NCI-H2227 treated with DMSO at 0.1 percent for 48 hours (cell line): Measurements from ENCODE around the gene RBMS2.

Experiments
- DNase-seq: peaks from one replicate; lab custom pipeline; 2025; lab: John Stamatoyannopoulos, UW

RBMS2 gene

DNA sequence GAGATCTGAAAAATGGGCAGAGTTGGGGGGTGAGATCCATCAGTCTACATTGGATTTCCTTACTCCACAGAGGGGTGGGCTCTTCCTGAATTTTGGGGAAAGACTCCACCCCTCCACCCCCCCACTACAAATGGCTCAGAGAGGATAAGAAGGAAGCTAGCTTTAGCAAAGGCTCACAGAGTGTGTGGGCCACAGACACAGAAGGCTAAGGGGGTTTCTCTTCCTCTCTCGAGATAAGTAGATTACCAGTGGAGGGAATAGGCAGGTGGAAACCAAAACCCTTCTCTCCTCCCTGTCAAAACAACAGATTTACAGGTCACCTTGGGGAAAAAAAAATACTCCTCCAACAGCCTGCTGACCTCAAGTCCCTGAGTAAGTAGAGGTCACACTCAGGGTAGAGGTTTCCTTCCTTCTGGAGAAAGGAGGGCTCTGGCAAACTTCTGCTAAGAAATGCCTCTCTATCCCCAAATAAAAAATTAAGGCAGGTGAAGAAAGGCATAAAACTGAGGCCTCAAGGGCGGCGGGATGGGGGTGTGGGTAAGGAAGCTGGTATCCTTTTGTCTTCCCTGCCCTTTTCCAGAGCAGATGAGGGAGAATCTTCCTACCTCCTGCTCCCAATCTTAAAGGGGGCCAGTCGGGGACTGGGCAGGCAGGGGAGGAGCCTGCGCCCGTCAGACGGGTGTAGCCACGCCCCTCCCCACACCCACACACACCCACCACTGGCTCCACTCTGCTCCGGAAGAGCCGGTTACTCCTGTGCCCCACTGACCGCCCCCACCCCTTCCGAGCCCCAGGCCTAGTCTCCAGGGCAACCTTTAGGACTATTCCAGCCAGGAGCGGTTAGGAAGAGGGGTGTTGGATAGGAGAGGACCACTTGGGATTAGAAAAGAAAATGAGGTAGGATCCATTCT is 110.4 kb downstream of the RBMS2 start:
- peak; percentile 7 for DNase-seq

DNA sequence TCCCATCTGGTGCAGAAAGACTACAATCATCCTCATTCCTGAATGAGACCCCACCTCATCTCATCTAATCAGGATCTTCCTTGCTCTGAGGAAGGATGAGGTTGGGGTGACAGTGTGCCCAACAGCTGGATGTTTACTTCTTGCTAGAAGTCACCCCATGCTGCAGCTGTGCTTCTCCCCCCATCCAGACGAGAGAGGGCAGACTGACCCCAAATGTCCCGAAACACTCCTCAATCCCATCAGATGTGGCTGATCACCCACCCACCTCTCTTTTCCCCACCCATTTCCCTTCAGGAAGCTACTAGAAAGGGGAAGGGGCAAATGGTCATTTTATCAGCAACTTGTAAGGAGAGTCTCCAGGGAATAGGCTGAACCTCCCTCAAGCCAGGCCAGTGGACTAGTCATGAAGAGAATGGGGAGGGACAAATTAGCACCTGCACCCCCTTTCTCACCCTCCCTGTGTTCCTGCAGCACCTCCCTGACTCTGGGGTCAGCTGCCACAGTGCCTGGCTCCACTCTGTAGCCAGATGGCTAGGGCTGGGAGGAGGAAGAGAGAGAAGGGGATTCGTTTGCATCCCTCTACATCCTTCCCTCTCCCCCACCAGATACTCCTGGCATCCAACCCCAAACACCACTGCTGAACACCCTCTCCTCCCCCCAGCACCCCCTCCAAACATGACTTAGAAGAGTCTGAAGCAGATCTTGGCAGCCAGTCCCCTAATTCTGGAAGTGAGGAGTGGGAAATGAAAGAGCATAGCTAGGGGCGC is 111.3 kb downstream of the RBMS2 start:
- no peak for DNase-seq

DNA sequence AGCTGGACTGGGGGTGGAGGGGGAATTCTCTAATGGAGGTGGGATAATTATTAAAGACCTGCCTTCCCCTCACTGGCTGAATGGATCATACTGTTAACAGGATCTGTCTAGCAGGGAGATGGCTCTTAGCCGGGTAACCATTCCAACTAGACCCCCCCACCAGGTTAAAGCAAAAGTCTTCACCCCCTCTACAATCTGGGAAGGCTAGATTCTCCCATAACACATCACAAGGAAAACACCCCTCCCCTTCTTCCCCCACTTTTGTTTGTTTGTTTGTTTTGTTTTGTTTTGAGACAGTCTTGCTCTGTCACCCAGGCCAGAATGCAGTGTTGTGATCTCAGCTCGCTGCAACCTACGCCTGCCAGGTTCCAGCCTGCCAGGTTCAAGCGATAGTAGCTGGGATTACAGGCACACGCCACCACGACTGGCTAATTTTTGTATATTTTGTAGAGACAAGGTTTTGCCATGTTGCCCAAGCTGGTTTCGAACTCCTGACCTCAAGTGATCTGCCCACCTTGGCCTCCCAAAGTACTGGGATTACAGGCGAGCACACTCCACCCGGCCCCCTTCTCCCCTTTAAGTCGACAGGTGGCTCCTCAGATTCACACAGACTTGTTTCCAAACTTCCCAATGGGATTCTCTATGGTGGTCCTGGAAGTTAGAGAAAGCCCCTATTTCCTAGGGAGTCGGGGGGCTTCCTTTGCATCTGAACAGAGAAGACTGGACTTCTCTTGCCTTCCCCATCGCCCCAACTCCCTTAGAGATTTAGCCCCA is 112.0 kb downstream of the RBMS2 start:
- no peak for DNase-seq

DNA sequence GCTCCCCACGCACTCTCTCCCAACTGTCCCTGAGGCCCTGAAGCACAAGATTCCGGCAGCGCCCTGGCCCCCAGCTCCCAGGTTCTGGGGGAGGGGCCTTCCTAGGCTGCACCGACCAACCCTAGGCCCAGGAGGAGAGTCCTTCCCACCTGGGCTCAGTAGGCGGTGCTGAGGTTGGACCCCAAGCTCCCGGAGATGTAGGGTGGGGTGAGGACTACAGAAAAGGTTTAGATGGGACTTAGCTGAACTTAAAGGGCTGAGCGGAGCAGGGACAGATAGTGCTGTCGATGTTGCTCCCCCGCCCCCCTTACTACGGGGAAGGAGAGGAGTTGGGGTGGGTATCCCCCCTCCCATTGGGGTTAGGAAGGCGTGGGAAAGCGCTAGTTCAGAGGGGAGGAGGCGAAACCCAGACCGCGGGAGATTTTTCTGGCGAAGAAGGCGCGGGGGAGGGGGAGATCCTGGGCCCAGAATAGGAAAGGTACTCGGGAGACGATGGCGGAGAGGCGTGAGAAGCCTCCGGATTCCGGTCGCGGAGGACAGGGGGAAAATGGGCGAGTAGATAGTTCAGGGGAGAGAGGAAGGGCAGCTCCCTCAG is 112.7 kb downstream of the RBMS2 start:
- DNase-seq = peak; percentile 7

DNA sequence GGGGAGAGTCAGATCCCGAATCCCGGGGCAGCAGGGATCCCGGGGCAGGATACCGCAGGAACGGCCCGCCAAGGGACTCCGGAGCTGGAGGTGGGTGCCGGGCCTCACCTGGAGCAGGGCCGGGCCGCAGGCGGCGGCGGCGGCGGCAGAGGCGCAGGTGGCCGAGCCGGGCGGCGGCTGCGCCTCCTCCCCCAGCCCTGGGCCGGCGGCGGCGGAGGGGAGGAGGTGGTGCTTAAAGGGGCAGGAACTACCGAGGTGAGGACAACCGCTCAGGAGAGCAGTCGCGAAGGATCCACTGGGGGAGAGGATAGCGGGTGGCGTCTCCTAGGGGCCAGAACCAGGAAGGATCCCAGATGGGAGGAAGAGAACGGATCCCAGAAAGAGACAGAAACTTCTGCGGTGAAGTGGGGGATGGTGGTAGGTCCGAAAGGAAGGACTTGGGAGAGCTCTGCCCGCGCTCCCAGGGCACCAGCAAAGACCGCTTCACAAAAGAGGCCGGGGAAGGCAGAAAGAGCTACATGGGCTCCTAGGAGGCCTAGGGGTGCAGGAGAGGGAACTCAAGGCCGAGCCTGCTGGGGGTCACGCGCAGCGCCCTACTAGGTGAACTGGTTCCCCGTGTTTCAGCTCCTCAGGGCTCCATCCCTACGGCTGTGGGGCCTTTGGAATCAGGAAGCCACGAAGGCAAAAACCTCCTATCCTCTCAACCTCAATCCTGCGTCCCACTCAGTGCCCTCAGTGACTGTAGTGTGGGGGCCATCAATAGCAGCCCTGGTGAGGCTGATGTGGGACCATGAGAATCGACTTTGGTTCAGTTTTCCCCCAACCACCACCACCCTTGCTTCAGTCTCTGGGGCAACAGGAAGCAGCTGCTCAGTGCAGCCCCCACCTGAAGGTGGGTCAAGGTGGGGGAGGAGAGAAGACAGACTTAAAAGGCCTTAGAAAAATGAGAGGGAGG is 113.5 kb downstream of the RBMS2 start:
- DNase-seq = peak; percentile 7

DNA sequence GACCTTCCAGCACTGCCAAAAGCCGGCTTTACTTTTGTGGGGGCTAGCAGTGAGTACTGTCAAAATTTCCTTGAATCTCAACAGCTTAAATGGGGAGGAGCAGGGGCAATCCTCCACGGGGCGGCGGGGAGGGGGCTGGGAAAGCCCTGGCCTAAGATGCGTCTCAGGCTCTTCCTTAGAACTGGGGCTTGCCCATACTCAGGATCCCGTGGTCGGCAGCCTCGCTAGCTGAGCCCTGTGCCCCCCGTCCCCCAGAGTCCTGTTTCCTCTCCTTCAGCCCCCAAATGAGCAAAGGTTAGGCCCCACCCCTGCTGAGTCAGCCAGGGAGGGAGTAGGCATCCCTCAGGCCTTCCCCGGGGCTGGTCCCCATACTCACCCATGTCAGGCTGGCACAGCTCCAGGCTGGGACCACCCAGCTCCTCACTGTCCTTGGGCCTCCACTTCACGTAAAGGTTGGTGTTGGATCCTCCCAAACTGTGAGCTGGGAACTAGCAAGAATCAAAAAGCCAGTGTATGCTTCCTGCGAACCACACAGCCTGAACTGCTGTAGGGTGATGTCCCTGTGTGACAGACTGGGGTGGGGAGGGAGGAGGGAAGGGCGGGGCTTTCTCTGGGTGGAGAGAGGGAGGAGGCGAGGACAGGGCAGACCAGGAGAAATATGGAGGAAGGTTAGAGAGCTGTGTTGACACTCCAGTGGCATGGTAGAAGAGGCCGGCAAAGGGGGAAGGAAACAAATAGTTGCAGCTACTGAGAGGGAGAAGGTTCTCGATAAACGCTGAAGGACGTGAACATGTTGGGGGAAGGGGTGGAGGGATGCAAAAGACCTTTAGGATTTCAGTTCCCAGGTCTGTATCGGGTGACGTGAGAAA is 114.4 kb downstream of the RBMS2 start:
- peak; percentile 49 for DNase-seq

DNA sequence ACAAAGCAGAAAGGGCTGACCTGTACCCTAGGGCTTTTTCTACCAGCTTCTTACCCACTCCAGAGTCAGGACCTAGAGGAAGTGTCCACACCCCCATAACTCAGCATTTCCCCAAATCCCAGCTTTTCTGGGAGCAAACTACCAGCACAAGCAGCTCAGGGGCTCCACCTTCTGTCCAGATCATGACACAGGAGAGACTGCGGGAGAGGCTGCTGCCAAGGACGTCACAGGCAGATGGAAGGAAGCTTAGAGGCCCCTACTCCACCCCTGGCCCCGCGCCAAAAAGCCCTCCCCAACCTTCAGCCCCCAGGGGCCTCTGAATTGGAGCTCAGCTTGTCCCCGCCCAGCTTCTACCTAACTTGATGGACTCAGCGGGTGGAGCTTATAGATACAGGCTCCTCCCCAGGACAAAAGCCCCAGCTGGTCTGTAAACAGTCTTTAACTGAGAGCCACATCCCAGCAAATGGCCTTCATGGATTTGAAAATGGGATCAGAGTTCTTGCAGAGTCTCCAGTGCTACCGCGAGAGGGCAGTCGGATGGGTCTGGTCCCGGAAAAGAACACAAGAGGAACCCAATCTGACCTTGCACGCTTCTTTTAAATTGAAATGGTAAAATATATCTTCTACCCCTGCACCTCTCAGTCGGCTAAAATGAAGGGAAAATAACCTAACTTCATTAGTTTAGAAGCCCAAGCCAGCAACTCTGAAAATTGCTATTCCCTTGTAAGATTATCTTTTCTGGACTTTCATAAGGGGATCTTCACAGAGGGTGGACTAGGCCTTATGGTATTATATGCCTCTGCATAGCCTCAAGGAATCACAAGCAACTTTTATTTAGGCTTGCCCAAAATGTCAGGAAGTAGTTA is 115.3 kb downstream of the RBMS2 start:
- DNase-seq = peak; percentile 94

DNA sequence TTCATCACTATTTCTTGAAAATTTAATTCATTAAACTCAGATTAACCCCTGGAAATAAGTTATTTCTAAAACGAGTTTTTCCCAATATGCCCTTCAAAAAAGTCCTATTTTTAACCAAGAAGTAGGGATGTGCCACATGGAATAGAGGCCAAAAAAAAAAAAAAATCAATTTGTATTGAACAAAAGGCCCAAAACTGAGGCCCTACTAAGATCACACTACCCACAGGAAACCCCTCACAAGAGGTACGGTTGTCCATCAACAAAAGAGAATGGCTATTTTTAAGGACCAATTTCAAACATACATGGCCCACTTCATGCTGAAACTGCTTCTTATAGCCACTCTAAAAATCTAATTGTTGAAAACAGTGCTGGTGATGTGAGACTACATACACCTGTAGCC is 116.0 kb downstream of the RBMS2 start:
- DNase-seq = no peak

DNA sequence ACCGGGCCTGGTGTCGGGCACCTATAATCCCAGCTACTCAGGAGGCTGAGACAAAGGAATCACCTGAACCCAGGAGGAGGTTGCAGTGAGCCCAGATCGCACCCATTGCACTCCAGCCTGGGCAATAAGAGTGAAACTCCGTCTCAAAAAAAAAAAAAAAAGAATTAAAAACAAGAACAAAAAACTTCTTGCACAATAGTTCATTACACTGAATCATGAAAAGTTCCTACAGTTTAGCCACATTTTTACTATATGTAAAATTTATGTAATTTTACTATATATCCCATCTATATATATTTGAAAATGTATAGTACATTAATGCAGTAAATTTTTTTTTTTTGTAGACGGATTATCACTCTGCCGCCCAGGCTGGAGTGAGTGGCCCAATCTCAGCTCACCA is 119.6 kb downstream of the RBMS2 start:
- no peak for DNase-seq

DNA sequence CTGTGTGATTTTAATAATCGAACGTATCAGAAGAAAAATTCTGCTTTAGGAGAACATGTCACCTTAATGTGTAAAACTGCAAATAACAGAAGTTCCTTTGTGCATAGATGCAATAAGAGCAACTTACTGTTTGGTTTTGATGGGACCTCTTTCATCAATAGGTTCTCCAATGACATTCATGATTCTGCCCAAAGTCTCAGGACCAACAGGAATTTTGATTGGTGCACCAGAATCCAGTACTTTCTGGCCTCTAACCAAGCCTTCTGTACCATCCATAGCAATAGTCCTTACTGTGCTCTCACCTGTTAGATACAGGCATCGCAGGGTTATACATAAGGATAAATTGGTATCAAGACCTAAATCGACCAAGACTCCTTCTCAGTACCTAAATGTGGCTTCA is 123.0 kb downstream of the RBMS2 start:
- no peak for DNase-seq

DNA sequence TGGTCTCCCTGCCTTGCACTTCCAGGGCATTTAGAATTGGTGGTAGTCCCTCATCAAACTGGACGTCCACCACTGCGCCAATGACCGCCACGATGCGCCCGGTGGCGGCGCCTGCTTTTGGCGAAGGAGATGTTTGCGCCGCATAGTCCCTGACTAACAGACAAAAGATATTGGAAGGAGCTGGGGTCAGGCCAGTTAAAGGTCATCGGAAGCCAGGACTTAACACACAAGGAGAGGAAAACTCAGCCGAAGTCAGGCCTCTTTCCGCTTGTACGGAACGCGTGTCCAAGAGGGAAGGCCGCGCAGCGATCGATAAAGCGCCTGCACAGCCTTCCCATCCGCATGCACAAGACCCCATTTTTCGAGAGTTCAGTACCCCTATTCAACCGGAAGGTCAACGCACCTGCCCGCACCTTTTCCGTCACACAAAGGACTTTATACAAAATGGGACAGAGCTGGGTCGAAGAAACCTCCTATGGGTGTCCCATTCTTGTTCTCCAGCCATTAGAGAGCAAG is 123.6 kb downstream of the RBMS2 start:
- no peak for DNase-seq
